NCI-H1092 (cell line): ENCODE data around the gene SFT2D2.
A peak's percentile ranks its signal among the peaks of the same experiment; 100 is the strongest.
"Not testable (repeated sequence)": the region's sequence is repeated elsewhere in the genome, so short reads cannot be mapped to it uniquely, and the experiment has no call there.

Source experiments
- DNase-seq: peaks from one replicate; lab custom pipeline; 2025; lab: John Stamatoyannopoulos, UW

The SFT2D2 gene

DNA sequence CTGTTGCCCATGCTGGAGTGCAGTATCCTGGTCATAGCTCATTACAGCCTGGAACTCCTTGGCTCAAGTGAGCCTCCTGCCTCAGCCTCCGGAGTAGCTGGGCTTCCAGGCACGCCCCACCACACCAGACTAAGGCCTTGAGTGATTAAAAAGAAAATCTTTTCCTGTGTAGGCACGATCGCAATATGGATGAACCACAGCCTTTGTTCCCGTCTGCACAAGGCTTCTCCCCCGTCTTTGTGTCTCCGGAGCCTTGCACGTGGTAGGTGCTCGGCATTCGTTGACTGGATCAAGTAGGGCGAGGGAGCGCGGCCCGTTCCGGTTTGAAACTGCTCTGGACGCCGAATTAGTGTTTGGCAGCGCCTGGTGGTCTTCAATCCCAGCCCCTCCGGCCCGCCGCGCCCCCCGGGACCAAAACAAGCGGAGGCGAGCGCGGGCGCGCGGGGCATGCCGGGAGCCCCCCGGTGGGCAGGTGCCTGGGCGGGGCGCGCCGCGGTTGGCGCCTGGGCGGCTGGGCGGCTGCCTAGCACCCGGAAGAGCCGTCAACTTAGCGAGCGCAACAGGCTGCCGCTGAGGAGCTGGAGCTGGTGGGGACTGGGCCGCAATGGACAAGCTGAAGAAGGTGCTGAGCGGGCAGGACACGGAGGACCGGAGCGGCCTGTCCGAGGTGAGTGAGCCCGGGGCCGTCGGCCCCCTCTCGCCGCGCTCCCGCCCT, at the start of gene SFT2D2:
SFT2D2 (plus strand) TSS at position 529 of the 715 bp plus-strand sequence; CDS start at position 605, 76 bp downstream.
- peak; percentile 78 for DNase-seq

DNA sequence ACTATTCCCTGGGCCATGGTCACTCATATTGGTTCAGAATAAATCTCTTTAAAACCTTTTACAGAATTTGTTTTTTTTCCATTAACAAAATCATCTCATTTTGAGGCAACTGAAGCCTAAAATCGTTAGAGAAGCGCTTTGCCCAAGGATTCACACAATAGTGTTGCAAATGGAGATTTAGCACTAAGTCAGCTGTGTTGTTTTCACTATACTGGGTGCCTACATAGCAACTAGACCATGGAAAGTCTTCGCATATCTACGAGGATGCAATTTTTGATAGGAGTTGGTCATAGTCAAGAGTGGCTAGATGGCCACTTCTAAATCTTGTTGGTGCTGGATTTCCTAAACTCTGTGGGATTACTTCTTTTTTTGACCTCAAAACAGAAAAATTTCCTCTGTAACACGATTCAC, 47.6 kb upstream of the SFT2D2 start:
- DNase-seq, result no peak

GRCh38 chr1:168178638-168179437, 47.0 kb upstream of the SFT2D2 start, which contains the start of gene TIPRL:
TSS of gene TIPRL (plus strand) at chr1:168178962. CDS start at chr1:168179078, 116 bp downstream.
- peak; percentile 97 for DNase-seq

- no peak for DNase-seq
Measured at GRCh38 chr1:168179438-168180147, 46.2 kb upstream of the SFT2D2 start.

DNA sequence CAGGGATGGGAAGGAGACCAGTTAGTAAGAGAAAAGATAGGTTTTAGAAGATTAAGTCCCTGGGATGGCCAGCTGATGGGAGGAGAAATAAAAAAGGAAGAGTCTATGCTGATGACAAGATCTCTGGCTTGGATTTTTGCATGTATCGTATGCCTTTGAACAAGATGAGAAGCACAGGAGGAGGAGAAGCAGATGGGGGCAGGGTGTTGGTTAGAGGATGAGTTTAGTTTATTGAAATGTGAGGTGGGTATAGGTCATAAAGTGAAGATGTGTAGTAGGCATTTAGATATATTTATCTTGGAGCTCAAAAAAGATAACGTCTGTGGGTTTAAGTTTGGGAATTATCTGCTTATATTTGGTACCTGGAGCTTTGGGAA, 45.7 kb upstream of the SFT2D2 start:
- DNase-seq, result no peak

DNA sequence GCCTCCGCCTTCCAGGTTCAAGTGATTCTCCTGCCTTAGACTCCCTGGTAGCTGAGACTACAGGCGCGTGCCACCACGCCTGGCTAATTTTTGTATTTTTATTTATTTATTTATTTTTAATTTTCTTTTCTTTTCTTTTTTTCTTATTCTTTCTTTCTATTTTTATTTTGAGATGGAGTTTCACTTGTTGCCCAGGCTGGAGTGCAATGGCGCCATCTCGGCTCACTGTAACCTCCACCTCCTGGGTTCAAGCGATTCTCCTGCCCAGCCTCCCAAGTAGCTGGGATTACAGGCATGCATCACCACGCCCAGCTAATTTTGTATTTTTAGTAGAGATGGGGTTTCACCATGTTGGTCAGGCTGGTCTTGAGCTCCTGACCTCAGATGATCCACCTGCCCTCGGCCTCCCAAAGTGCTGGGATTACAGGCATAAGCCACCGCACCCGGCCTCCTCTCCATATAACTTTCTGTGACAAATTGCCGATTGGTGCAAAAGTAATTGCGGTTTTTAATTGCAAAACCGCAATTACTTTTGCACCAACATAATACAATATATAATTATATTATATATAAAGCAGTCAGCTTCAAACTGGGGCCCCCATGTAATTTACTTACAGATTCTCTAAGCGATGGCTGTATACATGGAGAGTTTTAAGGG, 44.6 kb upstream of the SFT2D2 start:
- not testable (repeated sequence) for DNase-seq

GRCh38 chr1:168187177-168187576, 38.6 kb upstream of the SFT2D2 start:
- no peak for DNase-seq

DNA sequence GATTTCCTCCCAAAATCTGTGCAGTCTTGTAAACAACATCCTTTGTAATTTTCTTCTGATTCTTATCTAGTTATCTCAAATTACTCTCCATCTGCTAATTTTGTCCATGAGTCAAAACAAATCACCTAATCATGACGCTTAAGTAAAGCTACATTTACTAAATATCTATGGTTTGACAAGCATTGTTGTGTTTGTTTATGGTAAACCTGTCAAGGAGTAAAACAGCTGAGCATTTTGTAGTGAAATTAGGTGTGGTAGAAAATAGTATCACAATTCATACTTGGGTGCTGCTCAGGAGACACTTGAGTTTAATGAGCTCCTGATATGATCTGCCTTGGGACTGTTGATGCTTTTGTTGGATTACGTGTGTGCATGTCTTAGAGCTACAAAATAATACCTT, 35.4 kb upstream of the SFT2D2 start:
- no peak for DNase-seq

- DNase-seq, result no peak
Measured at GRCh38 chr1:168195199-168196135, 30.3 kb upstream of the SFT2D2 start.

DNA sequence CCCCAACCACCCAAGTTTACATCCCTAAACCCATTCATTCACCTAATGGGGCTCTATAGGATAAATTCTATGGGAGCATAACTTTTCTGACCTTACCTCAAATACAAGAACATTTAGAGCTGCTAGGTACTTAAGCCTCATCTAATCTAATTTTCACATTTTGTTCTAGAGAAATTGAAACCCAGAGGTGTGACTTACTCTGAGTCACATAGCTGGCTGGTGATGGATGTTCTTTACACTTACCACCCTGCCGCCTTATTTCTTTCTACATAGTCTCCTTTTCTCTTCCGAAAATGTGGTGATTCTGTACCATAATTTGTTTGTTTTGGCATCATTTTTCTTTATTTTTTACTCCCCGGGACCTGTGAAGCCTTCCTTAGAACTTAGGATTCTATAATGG, 26.7 kb upstream of the SFT2D2 start:
- DNase-seq, result no peak

DNA sequence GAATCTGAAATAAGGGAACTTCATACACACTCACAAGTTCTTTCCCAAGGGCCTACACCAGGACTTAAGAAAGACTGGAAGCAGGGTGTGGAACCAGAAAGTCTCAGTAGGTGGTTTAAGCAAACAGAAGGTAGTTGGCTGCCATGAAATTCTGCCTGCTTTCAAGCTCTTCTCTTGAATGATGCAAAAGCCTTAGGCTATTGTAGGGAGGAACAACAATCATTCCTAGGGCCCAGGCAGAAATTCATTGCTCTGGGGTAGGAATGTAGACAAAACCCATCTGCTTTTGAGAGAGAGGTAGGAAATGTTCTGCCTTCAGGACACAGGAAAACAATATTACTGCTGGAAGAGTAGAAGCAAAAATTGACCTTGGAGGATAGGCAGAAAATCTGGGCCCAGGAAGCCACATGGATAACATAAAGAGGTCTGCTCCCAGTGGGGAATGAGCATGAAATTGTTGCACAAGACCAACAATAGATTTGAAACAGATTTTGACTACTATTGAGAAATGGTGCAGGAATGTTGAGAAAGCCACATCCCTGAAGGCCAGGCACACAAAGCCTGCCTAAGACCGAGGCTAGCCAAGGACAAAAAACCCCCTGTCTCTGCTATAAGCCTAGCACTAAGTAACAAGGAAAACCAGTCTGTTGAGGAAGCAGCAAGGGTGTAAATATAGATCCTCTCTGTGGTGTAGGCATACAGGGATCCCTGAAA, 22.7 kb upstream of the SFT2D2 start:
- DNase-seq, result no peak

- DNase-seq, result no peak
Measured at GRCh38 chr1:168206111-168206510, 19.7 kb upstream of the SFT2D2 start.

DNA sequence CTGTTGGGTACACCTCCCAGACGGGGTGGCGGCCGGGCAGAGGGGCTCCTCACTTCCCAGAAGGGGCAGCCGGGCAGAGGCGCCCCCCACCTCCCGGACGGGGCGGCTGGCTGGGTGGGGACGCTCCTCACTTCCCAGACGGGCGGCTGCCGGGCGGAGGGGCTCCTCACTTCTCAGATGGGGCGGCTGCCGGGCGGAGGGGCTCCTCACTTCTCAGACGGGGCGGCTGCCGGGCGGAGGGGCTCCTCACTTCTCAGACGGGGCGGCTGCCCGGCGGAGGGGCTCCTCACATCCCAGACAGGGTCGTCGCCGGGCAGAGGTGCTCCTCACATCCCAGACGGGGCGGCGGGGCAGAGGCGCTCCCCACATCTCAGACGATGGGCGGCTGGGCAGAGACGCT, 18.1 kb upstream of the SFT2D2 start:
- DNase-seq, result not testable (repeated sequence)

GRCh38 chr1:168210312-168210711, 15.5 kb upstream of the SFT2D2 start:
- no peak for DNase-seq

DNA sequence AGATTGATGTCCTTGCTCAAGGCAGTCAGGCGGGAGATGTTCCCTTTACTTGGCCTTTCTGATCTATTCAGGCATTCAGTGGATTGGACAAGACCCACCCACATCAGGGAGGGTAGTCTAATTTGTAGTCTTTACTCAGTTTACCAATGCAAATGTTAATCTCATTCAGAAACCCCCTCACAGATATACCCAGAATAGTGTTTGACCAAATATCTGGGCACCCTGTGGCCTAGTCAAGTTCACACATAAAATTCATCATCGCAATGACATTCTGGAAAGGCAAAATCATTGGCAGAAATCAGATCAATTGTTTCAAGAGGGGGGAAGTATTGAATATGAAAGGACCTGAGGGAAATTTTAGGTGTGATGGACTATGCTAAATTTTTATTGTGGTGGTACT, 12.5 kb upstream of the SFT2D2 start:
- no peak for DNase-seq

GRCh38 chr1:168216171-168216570, 9.6 kb upstream of the SFT2D2 start:
- no peak for DNase-seq

- DNase-seq, result no peak
Measured at GRCh38 chr1:168217664-168218063, 8.1 kb upstream of the SFT2D2 start.

GRCh38 chr1:168218658-168219057, 7.1 kb upstream of the SFT2D2 start:
- no peak for DNase-seq

GRCh38 chr1:168220470-168220871, 5.3 kb upstream of the SFT2D2 start:
- DNase-seq, result no peak

DNA sequence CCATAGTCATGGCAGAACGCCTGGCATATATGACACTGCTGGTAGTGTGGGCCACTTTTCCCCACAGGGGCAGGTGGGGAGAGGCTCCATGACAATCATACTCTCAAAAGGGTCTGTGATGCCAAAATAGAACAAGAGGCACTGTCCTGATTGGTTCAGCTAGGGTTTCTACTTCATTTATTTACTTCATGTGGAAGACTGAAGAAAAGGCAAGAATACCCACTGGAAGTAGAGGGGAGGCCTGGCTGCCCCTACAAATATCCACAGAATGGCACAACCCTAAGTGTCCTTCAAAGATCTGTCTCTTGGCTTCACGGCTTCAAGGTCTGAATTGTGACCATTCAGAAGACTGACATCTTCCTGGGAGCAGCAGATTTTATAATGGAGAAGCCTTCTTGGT, 4.5 kb upstream of the SFT2D2 start:
- DNase-seq, result no peak
